ENCODE data around the gene SRF. TPM values are rescaled to one million over a fixed set of nuclear protein-coding genes. Genes with fewer than 3 reads are reported as not detected.
"Not testable (repeated sequence)": the region's sequence is repeated elsewhere in the genome, so short reads cannot be mapped to it uniquely, and the experiment has no call there.

The SRF gene
- total RNA-seq, 1 experiment from 2014 or later: 27.4 TPM

DNA sequence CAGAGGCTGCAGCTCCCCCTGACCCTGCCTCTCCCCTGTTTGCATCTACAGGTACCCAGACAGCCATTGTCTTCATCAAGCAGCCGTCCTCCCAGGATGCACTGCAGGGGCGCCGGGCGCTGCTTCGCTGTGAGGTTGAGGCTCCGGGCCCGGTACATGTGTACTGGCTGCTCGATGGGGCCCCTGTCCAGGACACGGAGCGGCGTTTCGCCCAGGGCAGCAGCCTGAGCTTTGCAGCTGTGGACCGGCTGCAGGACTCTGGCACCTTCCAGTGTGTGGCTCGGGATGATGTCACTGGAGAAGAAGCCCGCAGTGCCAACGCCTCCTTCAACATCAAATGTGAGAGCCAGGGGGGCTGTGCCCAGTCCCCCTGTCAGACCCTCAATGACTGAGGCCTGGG is 42.1 kb upstream of the SRF start:
- H3K4me3 ChIP-seq (ENCODE audit: low read length): no peak overlapping the region
- no peak for DNase-seq
- H3K79me2 ChIP-seq (ENCODE audit: low read length): no peaks in the 10 kb centered on the region
- no peak overlapping the region for H3K4me2 ChIP-seq (ENCODE audit: low read depth, low read length, poor library complexity, severe bottlenecking)
- H3K27ac ChIP-seq (ENCODE audit: low read length): no peak overlapping the region
- H4K20me1 ChIP-seq (ENCODE audit: insufficient read depth, low read depth, low read length): no peaks in the 10 kb centered on the region
- no peak overlapping the region for H3K9ac ChIP-seq (ENCODE audit: low read length)
- no peaks in the 10 kb centered on the region for H3K27me3 ChIP-seq (ENCODE audit: low read length)
- peaks cover 4% of the 10 kb centered on the region for H3K4me1 ChIP-seq (ENCODE audit: low read length)
- H3K9me2 ChIP-seq (replicated peaks; ENCODE audit: insufficient read depth, low read length): no peaks in the 10 kb centered on the region
- H3K9me3 ChIP-seq (ENCODE audit: low read length): no peaks in the 10 kb centered on the region
- H2AFZ ChIP-seq (ENCODE audit: low read length): no peak overlapping the region
- H3K36me3 ChIP-seq (ENCODE audit: insufficient read depth, low read length): no peaks in the 10 kb centered on the region

DNA sequence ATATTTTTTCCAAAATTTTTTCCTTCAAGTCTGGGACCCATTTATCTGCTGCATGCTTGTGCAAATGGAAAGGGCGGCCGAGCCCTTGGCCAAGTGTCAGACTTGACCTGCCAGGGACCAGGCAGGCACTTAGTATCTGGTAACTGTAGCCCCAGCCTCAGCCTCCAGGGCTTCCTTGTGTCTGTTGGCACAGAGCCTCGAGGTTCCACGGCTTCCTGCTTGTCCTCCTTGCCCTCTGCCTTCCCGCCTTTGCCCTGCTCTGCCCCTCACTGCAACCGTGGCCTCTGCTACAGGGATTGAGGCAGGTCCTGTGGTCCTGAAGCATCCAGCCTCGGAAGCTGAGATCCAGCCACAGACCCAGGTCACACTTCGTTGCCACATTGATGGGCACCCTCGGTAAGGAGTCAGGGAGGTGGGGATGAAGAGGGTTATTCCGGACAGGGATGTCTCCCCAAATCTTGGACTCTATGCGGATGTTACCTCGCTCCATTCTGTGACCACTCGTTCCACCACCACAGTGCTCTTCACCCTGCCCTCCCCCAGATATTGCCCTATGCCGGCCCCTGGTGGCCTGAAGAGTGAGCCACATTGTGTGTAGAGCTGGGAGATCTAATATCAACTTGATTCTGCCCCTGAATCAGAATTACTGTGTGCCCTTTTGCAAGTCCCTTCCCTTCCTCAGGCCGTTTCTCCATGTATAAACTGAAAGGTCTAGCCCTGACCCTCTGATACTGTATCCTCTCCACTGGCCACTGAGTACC is 41.5 kb upstream of the SRF start:
- Histone ChIP-seq H3K79me2 (ENCODE audit: low read length) (no peaks in the 10 kb centered on the region), H3K4me3 (ENCODE audit: low read length) (no peak overlapping the region; the same call in 1 of the 2 replicates), H4K20me1 (ENCODE audit: insufficient read depth, low read depth, low read length) (no peaks in the 10 kb centered on the region), H3K27me3 (ENCODE audit: low read length) (no peaks in the 10 kb centered on the region), H3K4me2 (ENCODE audit: low read depth, low read length, poor library complexity, severe bottlenecking) (peak overlapping the region; percentile 39), H2AFZ (ENCODE audit: low read length) (no peak overlapping the region), H3K4me1 (ENCODE audit: low read length) (peaks cover 4% of the 10 kb centered on the region), H3K9me3 (ENCODE audit: low read length) (no peaks in the 10 kb centered on the region), H3K9ac (ENCODE audit: low read length) (peak overlapping the region; percentile 34; the same call in 1 of the 2 replicates), H3K36me3 (ENCODE audit: insufficient read depth, low read length) (no peaks in the 10 kb centered on the region), H3K27ac (ENCODE audit: low read length) (no peak overlapping the region), H3K9me2 (replicated peaks; ENCODE audit: insufficient read depth, low read length) (no peaks in the 10 kb centered on the region)
- DNase-seq: peak; percentile 88

DNA sequence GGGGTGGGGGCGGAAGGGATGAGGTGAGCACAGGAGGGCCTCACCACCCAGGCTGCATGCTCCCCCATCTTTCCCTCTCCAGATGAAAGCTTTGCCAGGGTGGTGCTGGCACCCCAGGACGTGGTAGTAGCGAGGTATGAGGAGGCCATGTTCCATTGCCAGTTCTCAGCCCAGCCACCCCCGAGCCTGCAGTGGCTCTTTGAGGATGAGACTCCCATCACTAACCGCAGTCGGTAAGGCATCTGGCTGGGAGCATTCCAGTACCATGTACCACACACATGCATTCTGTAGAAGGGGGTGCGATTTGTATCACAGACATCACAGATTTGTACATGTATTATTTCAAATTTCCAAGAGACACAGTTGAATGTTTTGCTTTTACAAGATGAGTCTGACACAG is 40.6 kb upstream of the SRF start:
- no peaks in the 10 kb centered on the region for H4K20me1 ChIP-seq (ENCODE audit: insufficient read depth, low read depth, low read length)
- no peaks in the 10 kb centered on the region for H3K36me3 ChIP-seq (ENCODE audit: insufficient read depth, low read length)
- H3K79me2 ChIP-seq (ENCODE audit: low read length): no peaks in the 10 kb centered on the region
- H3K27ac ChIP-seq (ENCODE audit: low read length): no peak overlapping the region
- H3K27me3 ChIP-seq (ENCODE audit: low read length): no peaks in the 10 kb centered on the region
- H3K4me1 ChIP-seq (ENCODE audit: low read length): peaks cover 4% of the 10 kb centered on the region
- H2AFZ ChIP-seq (ENCODE audit: low read length): no peak overlapping the region
- no peaks in the 10 kb centered on the region for H3K9me2 ChIP-seq (replicated peaks; ENCODE audit: insufficient read depth, low read length)
- no peaks in the 10 kb centered on the region for H3K9me3 ChIP-seq (ENCODE audit: low read length)
- no peak for DNase-seq
- H3K4me3 ChIP-seq (ENCODE audit: low read length): no peak overlapping the region
- no peak overlapping the region for H3K4me2 ChIP-seq (ENCODE audit: low read depth, low read length, poor library complexity, severe bottlenecking)
- no peak overlapping the region for H3K9ac ChIP-seq (ENCODE audit: low read length)

DNA sequence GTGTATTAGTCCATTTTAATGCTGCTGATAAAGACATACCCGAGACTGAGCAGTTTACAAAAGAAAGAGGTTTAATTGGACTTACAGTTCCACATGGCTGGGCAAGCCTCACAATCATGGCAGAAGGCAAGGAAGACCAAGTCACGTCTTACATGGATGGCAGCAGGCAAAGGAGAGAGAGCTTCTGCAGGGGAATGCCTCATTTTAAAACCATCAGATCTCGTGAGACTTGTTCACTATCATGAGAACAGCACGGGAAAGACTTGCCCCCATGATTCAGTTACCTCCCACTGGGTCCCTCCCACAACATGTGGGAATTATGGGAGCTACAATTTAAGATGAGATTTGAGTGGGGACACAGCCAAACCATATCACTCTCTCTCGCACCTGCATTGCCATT is 39.7 kb upstream of the SRF start:
- DNase-seq; H3K36me3 ChIP-seq (ENCODE audit: insufficient read depth, low read length); H4K20me1 ChIP-seq (ENCODE audit: insufficient read depth, low read depth, low read length); H3K9me2 ChIP-seq (replicated peaks; ENCODE audit: insufficient read depth, low read length); H3K4me3 ChIP-seq (ENCODE audit: low read length); H3K9me3 ChIP-seq (ENCODE audit: low read length); H3K9ac ChIP-seq (ENCODE audit: low read length); H3K4me1 ChIP-seq (ENCODE audit: low read length); H3K4me2 ChIP-seq (ENCODE audit: low read depth, low read length, poor library complexity, severe bottlenecking); H3K27me3 ChIP-seq (ENCODE audit: low read length); H3K27ac ChIP-seq (ENCODE audit: low read length); H2AFZ ChIP-seq (ENCODE audit: low read length); H3K79me2 ChIP-seq (ENCODE audit: low read length): not testable (repeated sequence)

DNA sequence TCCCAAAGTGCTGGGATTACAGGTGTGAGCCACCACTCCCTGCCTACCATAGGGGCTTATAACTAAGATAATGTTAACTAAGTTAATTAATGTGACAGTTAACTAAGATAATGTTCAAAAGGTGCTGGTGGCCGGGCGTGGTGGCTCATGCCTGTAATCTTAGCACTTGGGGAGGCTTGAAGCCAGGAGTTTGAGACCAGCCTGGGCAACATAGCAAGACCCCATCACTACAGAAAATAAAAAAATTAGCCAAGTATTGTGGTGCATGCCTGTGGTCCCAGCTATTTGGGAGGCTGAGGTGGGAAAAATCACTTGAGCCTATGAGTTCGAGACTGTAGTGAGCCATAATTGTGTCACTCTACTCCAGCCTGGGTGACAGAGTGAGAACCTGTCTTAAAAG is 32.8 kb upstream of the SRF start:
- Histone ChIP-seq H3K27ac (ENCODE audit: low read length) (no peak overlapping the region), H2AFZ (ENCODE audit: low read length) (no peak overlapping the region), H3K9me3 (ENCODE audit: low read length) (no peaks in the 10 kb centered on the region), H3K4me3 (ENCODE audit: low read length) (no peak overlapping the region), H3K36me3 (ENCODE audit: insufficient read depth, low read length) (no peaks in the 10 kb centered on the region), H3K4me2 (ENCODE audit: low read depth, low read length, poor library complexity, severe bottlenecking) (no peak overlapping the region), H3K4me1 (ENCODE audit: low read length) (peaks cover 5% of the 10 kb centered on the region), H4K20me1 (ENCODE audit: insufficient read depth, low read depth, low read length) (no peaks in the 10 kb centered on the region), H3K27me3 (ENCODE audit: low read length) (no peaks in the 10 kb centered on the region), H3K9me2 (replicated peaks; ENCODE audit: insufficient read depth, low read length) (no peaks in the 10 kb centered on the region), H3K9ac (ENCODE audit: low read length) (no peak overlapping the region), H3K79me2 (ENCODE audit: low read length) (no peaks in the 10 kb centered on the region)
- DNase-seq: no peak

DNA sequence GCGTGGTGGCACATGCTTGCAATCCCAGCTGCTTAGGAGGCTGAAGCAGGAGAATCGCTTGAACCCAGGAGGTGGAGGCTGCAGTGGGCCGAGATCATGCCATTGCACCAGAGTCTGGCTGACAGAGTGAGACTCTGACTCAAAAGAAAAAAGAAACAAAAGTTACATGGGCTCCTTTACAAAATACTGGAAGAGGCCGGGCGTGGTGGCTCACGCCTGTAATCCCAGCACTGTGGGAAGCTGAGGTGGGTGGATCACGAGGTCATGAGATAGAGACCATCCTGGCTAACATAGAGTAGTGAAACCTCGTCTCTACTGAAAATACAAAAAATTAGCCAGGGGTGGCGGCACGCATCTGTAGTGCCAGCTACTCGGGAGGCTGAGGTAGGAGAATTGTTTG is 31.1 kb upstream of the SRF start:
- not testable (repeated sequence) for H3K27ac ChIP-seq (ENCODE audit: low read length); H4K20me1 ChIP-seq (ENCODE audit: insufficient read depth, low read depth, low read length); H3K9me2 ChIP-seq (replicated peaks; ENCODE audit: insufficient read depth, low read length); H3K79me2 ChIP-seq (ENCODE audit: low read length); H3K4me2 ChIP-seq (ENCODE audit: low read depth, low read length, poor library complexity, severe bottlenecking); H3K9ac ChIP-seq (ENCODE audit: low read length); H3K27me3 ChIP-seq (ENCODE audit: low read length); H3K4me3 ChIP-seq (ENCODE audit: low read length); H3K9me3 ChIP-seq (ENCODE audit: low read length); DNase-seq; H3K36me3 ChIP-seq (ENCODE audit: insufficient read depth, low read length); H2AFZ ChIP-seq (ENCODE audit: low read length)
- peaks cover 10% of the 10 kb centered on the region for H3K4me1 ChIP-seq (ENCODE audit: low read length)

DNA sequence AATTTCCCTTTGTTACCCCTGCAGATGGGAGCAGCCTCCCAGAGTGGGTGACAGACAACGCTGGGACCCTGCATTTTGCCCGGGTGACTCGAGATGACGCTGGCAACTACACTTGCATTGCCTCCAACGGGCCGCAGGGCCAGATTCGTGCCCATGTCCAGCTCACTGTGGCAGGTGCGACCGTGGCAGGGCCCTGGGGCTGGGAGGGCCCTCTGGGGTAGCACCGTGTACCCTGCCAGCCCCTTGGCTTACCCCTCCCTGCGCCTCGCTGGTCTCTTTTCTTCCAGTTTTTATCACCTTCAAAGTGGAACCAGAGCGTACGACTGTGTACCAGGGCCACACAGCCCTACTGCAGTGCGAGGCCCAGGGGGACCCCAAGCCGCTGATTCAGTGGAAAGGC is 29.4 kb upstream of the SRF start:
- no peaks in the 10 kb centered on the region for H3K9me2 ChIP-seq (replicated peaks; ENCODE audit: insufficient read depth, low read length)
- H3K27me3 ChIP-seq (ENCODE audit: low read length): no peaks in the 10 kb centered on the region
- H4K20me1 ChIP-seq (ENCODE audit: insufficient read depth, low read depth, low read length): no peaks in the 10 kb centered on the region
- H3K9ac ChIP-seq (ENCODE audit: low read length): no peak overlapping the region
- H3K9me3 ChIP-seq (ENCODE audit: low read length): no peaks in the 10 kb centered on the region
- H3K36me3 ChIP-seq (ENCODE audit: insufficient read depth, low read length): no peaks in the 10 kb centered on the region
- H3K4me2 ChIP-seq (ENCODE audit: low read depth, low read length, poor library complexity, severe bottlenecking): no peak overlapping the region
- H2AFZ ChIP-seq (ENCODE audit: low read length): no peak overlapping the region
- H3K27ac ChIP-seq (ENCODE audit: low read length): no peak overlapping the region
- no peak overlapping the region for H3K4me3 ChIP-seq (ENCODE audit: low read length)
- no peak for DNase-seq
- H3K4me1 ChIP-seq (ENCODE audit: low read length): peaks cover 10% of the 10 kb centered on the region
- no peaks in the 10 kb centered on the region for H3K79me2 ChIP-seq (ENCODE audit: low read length)

DNA sequence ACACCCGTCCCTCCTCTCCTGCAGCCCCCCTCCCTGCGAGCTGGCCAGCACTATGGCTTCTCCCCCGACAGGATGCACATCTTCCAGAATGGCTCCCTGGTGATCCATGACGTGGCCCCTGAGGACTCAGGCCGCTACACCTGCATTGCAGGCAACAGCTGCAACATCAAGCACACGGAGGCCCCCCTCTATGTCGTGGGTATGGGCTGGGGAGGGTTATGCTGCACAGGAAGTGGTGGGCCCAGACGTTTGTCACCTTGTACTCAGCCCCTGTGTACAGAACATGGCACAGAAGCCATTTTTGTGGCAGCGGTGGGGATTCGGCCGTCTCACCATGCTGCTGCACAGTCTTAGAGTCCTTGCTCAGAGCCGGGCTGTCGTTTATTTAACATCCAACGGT is 29.0 kb upstream of the SRF start:
- Histone ChIP-seq H4K20me1 (ENCODE audit: insufficient read depth, low read depth, low read length) (no peaks in the 10 kb centered on the region), H2AFZ (ENCODE audit: low read length) (no peak overlapping the region), H3K9ac (ENCODE audit: low read length) (no peak overlapping the region), H3K27me3 (ENCODE audit: low read length) (no peaks in the 10 kb centered on the region), H3K9me3 (ENCODE audit: low read length) (no peaks in the 10 kb centered on the region), H3K4me1 (ENCODE audit: low read length) (peaks cover 10% of the 10 kb centered on the region), H3K79me2 (ENCODE audit: low read length) (no peaks in the 10 kb centered on the region), H3K36me3 (ENCODE audit: insufficient read depth, low read length) (no peaks in the 10 kb centered on the region), H3K4me3 (ENCODE audit: low read length) (no peak overlapping the region), H3K4me2 (ENCODE audit: low read depth, low read length, poor library complexity, severe bottlenecking) (no peak overlapping the region), H3K9me2 (replicated peaks; ENCODE audit: insufficient read depth, low read length) (no peaks in the 10 kb centered on the region), H3K27ac (ENCODE audit: low read length) (no peak overlapping the region)
- no peak for DNase-seq
